HUES64 (cell line): ENCODE results near the gene CARD10.

Source experiments
- H3K27ac ChIP-seq: 2 replicates; pipeline ENCODE4 v1.7.0; 2013; ENCODE audit warnings: low read depth, low read length, inconsistent platforms
- H3K27me3 ChIP-seq: 2 replicates; pipeline ENCODE4 v1.6.1; 2013; ENCODE audit warnings: mild to moderate bottlenecking, low read length; ENCODE audit not compliant: insufficient read depth
- H3K36me3 ChIP-seq: 2 replicates; pipeline ENCODE4 v1.6.1; 2013; ENCODE audit warnings: mild to moderate bottlenecking, low read length; ENCODE audit not compliant: insufficient read depth
- H3K4me1 ChIP-seq: 2 replicates; pipeline ENCODE4 v1.6.1; 2013; ENCODE audit warnings: mild to moderate bottlenecking, low read length, moderate library complexity; ENCODE audit not compliant: insufficient read depth
- H3K4me3 ChIP-seq: 2 replicates; pipeline ENCODE4 v1.5.1; 2013; ENCODE audit warnings: mild to moderate bottlenecking, low read length, moderate library complexity
- H3K9ac ChIP-seq: 2 replicates; pipeline ENCODE4 v1.6.1; 2013; ENCODE audit warnings: mild to moderate bottlenecking, low read depth, low read length
- H3K9me3 ChIP-seq: 2 replicates; pipeline ENCODE4 v1.6.1; 2013; ENCODE audit warnings: low read depth, low read length; ENCODE audit not compliant: insufficient read depth
- WGBS: fragments of 150-250, 120-280 bp; methylation state at CpG from one replicate; pipeline ENCODE4 v1.1.7; 2013; ENCODE audit warnings: missing lambda C conversion rate; 5-methylcytosine and 5-hydroxymethylcytosine counted together

Gene CARD10

DNA sequence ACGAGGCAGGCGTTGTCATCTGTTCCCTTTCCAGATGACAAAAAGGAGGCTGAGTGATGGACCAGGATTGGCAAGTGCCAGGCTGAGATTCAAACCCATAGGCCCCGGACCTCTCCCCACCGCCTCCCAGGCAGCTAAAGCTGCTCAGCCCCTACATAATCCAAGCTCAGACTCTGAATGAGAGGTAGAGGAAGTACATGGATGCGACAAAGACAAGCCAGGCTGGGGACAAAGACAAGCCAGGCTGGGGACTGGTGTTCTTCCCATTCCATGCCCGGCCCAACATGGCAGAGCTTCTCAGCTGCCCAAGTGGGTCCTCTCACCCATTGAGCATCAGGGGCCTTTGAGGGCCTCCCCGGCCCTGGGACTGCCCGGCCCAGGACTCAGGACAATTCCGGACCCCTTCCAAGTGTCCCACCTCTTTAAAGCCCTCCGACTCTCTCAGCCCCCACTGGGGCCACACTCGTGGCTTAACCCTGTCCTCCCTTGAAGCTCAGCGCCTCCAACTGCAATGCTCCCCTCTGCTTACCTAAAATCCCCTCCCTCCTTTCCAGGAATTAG lies 37.8 kb downstream of the CARD10 start:
- H3K36me3 ChIP-seq: no peaks in the 10 kb centered on the region

DNA sequence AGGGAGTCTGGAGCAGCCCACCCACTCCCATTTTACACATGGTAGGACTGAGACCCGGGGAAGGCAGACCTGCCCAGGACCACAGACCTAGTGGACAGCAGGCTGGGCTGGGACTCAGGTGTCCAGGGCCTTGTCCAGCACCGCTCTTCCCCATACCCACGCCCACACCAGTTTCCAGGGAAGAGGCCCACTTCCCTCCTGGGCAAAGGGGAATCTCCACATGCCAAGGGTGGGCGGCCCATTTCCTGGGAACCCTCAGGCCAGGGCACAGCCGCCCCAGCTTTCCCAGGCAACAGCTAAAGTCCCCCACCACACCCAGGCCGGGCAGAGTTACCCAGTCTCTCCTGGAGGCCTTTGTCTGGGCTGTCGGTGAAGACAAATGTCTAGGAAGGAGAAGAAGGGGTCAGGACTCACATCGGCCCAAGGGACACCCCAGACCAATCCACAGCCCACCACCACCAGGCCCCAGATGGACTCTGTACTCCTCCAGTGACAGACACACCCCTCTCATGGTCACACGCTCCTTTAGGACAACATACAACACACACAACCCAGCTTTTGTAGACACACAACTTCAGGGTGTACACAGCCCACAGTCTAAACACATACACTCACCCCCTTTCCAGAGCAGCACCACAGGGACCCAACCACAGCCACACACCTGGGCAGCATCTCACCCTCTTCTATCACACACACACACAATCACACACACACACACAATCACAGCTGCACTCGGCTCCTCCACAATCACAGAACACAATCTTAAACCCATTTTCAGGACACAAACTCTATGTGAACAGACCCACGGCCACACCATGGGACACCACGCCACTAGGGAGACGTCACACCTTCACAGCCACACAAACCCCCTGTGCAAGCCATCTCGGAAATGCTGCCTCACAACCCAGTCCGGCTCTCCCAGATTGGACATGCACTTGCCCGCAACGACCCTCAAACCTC lies 38.5 kb downstream of the CARD10 start:
- Histone ChIP-seq H3K27ac (no peak overlapping the region), H3K4me1 (peaks cover under 1% of the 10 kb centered on the region; the same call in 1 of the 2 replicates), H3K27me3 (0 out of 2 replicates have a peak, but pooled peaks cover 4% of the 10 kb centered on the region), H3K9ac (no peak overlapping the region), H3K36me3 (no peaks in the 10 kb centered on the region), H3K9me3 (no peaks in the 10 kb centered on the region), H3K4me3 (no peak overlapping the region)
- WGBS: 89% methylated on average over 16 of the region's 17 CpGs

More for the DNA sequence above, 37.8 kb downstream of the CARD10 start:
- no peaks in the 10 kb centered on the region for H3K9me3 ChIP-seq
- H3K9ac ChIP-seq: no peak overlapping the region
- no peak overlapping the region for H3K4me3 ChIP-seq
- H3K4me1 ChIP-seq: peaks cover 6% of the 10 kb centered on the region; the same call in 1 of the 2 replicates
- WGBS: 88% methylated on average over 12 of the region's 12 CpGs
- H3K27me3 ChIP-seq: peaks cover 9% of the 10 kb centered on the region; the same call in 1 of the 2 replicates
- no peak overlapping the region for H3K27ac ChIP-seq

DNA sequence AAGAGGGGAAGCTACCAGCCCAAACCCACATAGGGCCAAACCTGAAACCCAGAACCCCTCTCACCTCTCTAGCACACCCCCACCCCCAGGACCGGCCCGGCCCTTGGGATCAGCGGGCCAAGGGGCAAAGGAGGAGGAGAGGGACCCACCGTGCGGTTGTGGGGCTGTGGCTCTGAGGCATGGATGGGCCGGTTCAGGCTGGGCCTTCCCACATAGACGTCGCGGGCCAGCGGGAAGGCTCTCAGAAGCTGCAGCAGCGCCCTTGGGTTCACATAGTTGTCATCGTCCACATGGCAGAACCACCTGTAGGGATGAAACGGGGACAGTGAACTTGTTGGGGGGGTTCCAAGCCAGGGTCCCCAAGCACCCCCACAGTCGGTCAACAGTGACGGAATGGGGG lies 40.0 kb downstream of the CARD10 start:
- Histone ChIP-seq H3K9ac (no peak overlapping the region), H3K27ac (no peak overlapping the region), H3K27me3 (no peaks in the 10 kb centered on the region), H3K9me3 (no peaks in the 10 kb centered on the region), H3K36me3 (no peaks in the 10 kb centered on the region), H3K4me3 (no peak overlapping the region), H3K4me1 (no peaks in the 10 kb centered on the region)
- WGBS: 91% methylated on average over 15 of the region's 15 CpGs

DNA sequence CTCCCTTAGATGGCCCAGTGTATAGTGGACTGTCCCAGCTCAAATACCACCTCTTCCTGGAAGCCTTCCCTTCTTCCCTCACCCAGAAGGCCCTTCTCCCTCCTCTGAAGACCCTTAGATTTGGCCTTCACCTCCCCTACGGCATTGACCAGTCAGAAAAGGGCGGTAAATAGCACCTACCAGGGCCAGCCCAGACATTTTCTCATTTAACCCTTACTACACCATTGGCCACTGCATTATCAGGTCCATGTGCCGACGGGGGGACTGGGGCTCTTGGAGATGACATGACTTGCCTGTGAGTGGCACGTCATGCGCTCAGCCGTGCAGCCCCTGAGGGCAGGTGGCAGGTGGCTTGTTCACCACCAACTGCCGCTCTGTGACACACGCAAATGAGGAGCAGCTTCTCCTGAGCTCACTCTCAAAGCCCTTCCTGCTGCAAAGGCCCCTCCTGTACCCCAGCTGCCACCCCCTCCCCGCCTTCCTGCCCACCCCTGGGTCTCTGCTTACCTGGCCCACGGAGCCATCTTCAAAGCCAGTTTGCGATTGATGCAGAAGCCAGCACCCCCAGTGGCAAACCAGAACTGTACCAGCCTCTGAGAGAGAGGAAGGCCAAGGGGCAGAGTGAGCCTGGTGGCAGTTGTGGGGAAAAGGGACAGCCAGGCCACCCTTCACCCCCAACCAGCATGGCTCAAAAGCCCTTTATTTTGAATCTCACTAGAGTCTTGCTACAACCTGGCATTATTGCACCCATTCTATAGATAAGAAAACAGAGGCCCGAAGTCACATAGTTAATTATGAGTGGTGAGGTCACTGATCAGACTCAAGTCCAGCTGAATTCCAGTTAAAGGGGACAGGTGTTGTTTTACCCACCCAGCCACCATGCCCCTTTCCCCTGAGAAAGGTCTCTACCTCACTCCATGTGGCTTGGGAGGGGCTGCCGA lies 42.6 kb downstream of the CARD10 start:
- Histone ChIP-seq H3K27me3 (no peaks in the 10 kb centered on the region), H3K9ac (no peak overlapping the region), H3K36me3 (no peaks in the 10 kb centered on the region), H3K4me1 (no peaks in the 10 kb centered on the region), H3K27ac (no peak overlapping the region), H3K4me3 (no peak overlapping the region), H3K9me3 (no peaks in the 10 kb centered on the region)
- WGBS: 81% methylated on average over 14 of the region's 14 CpGs

DNA sequence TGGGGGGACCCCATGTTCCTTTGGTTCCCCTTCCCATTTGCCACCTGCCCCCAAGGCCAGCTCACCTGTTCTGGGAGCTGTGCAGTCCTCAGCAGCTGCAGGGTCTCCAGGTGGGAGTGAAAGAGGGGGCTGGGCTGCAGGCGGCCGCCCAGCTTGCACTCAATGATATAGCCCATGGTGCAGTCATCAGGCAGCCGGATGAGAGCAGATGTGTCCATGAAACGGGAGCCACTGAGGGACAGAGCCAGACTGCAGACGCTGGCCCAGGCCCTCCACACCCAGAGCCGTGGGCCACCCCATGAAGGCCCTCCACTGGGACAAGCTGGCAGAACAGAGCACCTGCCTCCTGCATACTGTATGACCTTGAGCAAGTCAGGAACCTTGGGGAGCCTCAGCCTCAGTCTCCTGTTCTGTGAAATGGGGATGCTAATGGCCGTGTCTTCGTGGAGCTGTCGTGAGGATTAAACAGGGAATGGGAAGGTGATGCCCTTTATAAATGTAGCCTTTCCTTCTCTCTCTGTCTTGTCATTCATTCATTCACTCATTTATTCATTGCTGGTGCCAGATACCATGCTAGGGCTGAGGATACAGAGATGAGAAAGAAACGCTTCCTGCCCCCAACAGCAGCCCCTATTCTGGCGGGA lies 44.6 kb downstream of the CARD10 start:
- Histone ChIP-seq H3K27ac (no peak overlapping the region), H3K36me3 (no peaks in the 10 kb centered on the region), H3K9me3 (no peaks in the 10 kb centered on the region), H3K4me1 (no peaks in the 10 kb centered on the region), H3K9ac (no peak overlapping the region), H3K4me3 (no peak overlapping the region), H3K27me3 (no peaks in the 10 kb centered on the region)
- 85% methylated on average over 11 of the region's 11 CpGs for WGBS

DNA sequence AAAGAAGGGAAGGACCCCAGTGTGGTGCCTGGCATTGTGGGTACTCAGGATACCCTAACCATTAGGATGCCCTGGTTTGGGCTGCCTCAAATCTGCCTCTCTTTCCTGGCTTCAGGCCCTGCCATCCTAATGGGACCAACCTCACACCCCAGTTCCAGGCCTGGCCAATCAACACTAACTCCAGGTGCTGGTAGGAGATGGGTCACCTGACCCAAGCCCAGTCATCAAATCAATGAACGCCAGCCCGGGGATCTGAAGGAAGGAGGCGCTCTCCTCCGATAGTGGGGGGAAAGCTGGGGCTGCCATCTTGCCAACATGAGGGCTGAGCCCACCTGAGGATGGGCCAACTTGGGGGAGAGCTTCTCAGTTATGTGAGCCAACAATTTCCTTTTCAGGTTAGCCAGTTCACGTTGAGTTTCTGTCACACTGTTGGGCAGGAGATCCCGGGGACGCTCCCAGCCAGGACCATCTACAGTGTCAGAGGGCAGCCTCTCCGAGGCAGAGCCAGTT lies 45.7 kb downstream of the CARD10 start:
- H3K36me3 ChIP-seq: no peaks in the 10 kb centered on the region
- H3K27me3 ChIP-seq: no peaks in the 10 kb centered on the region
- no peak overlapping the region for H3K9ac ChIP-seq
- H3K9me3 ChIP-seq: no peaks in the 10 kb centered on the region
- no peaks in the 10 kb centered on the region for H3K4me1 ChIP-seq
- 90% methylated on average over 8 of the region's 8 CpGs for WGBS
- no peak overlapping the region for H3K4me3 ChIP-seq
- H3K27ac ChIP-seq: no peak overlapping the region

DNA sequence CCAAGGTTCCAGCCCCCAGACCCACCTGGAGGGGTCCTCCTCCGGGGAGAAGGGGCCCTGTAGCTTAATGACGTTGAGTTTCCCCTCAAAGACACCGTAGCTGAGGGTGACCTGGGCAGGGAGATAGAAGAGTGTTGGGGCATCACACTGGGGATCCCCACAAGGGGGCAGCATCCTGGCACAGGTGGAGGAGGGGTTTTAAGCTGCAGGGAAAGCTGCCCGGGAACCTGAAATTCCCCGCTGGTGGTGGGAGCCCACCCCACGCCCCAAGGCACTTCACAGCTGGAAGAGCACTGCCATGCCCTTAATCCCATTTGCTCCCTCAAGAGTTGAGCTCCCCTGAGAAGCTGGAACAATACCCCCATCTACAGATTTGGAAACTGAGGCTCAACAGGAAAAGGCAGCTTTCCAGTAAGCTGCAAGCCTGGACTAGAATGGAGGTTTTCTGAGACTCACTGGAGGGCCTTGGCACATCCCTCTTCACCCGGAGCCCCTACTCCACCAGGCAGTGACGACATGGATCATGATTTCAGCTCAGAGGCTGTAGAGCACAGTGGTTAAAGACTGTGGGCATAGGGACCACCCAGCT lies 46.7 kb downstream of the CARD10 start:
- 36% methylated on average over 8 of the region's 8 CpGs for WGBS
- Histone ChIP-seq H3K36me3 (no peaks in the 10 kb centered on the region), H3K9me3 (no peaks in the 10 kb centered on the region), H3K27me3 (no peaks in the 10 kb centered on the region), H3K9ac (no peak overlapping the region), H3K27ac (no peak overlapping the region), H3K4me3 (no peak overlapping the region), H3K4me1 (no peaks in the 10 kb centered on the region)

DNA sequence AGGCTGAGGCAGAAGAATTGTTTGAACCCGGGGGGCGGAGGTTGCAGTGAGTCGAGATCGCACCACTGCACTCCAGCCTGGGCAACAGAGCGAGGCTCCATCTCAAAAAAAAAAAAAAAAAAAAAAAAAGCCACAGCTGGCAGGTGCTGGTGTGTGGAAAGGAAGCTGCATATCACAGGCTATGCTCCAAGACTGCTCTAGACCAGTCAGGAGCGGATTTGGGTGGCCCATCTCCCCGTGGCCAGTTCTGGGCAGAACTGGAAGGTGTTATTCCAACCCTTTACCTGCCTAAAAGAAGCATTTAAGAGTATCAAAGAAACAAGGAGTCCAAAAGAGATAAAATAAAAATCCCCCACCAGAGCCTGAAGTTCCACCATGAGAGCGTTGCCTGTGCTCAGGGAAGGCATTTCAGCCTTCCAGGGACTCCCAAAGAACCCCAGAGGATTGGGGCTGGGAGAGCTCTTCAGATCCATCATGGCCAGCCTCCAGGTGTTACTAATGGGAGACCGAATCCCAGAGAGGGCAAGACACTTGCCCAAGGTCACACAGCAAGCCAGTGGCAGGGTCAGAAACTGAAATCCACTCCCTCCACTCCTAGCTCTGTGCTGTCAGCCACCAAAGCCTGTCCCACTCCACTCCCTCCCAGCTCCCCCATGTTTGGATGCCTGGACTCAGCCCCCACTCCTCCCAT lies 47.3 kb downstream of the CARD10 start:
- no peaks in the 10 kb centered on the region for H3K36me3 ChIP-seq
- H3K9ac ChIP-seq: no peak overlapping the region
- H3K27me3 ChIP-seq: no peaks in the 10 kb centered on the region
- H3K9me3 ChIP-seq: no peaks in the 10 kb centered on the region
- H3K4me3 ChIP-seq: no peak overlapping the region
- H3K4me1 ChIP-seq: no peaks in the 10 kb centered on the region
- H3K27ac ChIP-seq: no peak overlapping the region
- 91% methylated on average over 8 of the region's 9 CpGs for WGBS

DNA sequence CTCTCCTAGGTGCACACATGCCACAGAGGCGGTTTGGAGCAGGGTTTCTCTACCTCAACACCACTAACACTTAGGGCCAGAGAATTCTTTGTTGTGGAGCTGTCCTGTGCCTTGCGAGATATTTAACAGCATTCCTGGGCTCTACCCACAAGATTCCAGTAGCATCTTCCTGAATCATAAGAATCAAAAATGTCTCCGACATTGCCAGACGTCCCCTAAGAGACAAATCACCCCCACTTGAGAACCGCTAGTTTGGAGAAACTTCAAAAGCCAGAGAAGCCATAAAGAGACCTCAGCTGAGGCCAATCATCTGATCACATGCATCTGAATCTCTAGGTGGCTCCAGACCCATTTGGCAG lies 49.1 kb downstream of the CARD10 start:
- no peaks in the 10 kb centered on the region for H3K4me1 ChIP-seq
- no peak overlapping the region for H3K27ac ChIP-seq
- no peak overlapping the region for H3K9ac ChIP-seq
- H3K4me3 ChIP-seq: no peak overlapping the region
- WGBS: 87% methylated on average over 5 of the region's 5 CpGs
- H3K36me3 ChIP-seq: no peaks in the 10 kb centered on the region
- H3K27me3 ChIP-seq: no peaks in the 10 kb centered on the region
- no peaks in the 10 kb centered on the region for H3K9me3 ChIP-seq
